ENCODE results near the gene ING3.

DNA sequence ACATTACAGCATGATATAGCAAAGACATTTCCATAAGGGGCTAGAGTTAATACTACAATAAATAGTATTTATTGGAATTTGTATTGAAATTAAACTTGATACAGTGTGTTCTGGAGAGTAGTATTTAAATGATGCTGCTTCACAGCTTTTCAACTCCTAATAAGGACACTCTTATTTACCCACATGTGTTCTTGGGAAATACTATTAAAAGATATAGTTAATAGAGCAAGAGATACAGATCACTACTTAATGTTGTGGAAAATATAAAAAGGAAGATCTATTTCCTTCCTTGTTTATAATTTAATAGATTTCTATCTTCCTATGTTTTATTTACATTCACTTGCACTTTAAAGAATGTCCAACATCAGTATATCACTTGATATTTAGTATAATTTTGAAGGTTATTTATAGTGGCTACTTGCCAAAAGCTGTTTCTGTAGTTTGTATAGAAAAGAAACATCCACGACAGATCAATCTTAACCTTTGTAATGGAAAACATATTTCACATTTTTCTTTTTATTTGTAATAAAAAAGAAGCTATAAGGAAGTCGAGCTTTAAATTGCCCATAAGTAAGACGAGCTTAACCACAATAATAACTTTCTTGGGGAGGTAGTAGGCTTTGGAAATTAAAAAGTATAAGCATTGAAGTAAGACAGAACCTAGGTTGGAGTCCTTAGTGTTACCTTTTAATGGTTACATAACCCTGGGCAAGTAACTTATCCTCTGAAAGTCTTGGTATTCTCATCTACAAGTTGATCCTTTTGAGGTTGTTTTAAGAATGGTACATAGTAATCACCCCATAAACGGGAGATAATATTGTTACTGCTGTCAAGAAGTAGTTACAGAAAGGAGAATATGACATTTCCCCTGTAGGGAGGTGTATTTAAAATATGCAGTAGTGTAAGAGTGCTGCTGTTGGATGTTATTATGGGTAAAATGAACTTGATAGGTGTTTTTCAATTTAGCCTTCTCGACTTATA lies 70.7 kb downstream of the ING3 start:
- TF ChIP-seq, protein P1, sequence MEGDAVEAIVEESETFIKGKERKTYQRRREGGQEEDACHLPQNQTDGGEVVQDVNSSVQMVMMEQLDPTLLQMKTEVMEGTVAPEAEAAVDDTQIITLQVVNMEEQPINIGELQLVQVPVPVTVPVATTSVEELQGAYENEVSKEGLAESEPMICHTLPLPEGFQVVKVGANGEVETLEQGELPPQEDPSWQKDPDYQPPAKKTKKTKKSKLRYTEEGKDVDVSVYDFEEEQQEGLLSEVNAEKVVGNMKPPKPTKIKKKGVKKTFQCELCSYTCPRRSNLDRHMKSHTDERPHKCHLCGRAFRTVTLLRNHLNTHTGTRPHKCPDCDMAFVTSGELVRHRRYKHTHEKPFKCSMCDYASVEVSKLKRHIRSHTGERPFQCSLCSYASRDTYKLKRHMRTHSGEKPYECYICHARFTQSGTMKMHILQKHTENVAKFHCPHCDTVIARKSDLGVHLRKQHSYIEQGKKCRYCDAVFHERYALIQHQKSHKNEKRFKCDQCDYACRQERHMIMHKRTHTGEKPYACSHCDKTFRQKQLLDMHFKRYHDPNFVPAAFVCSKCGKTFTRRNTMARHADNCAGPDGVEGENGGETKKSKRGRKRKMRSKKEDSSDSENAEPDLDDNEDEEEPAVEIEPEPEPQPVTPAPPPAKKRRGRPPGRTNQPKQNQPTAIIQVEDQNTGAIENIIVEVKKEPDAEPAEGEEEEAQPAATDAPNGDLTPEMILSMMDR (conservative IDR thresholded peaks at IDR 0.05; ENCODE audit: low read length), result no peak
- TF ChIP-seq EZH2phosphoT487 (IDR thresholded peaks at IDR 0.05; ENCODE audit: borderline replicate concordance, low read depth, low read length), result no peak

Data from OCI-LY7 (cell line).